ENCODE results near the gene TPM1.

GRCh38 chr15:63051156-63052066, 8.9 kb downstream of the TPM1 start:
- TF ChIP-seq POLR2AphosphoS5 (IDR thresholded peaks at IDR 0.05) = peak; percentile 42
- TF ChIP-seq CTCF (IDR thresholded peaks at IDR 0.05) = no peak
- TF ChIP-seq POLR2A (IDR thresholded peaks at IDR 0.05) = no peak

Data from prostate gland (tissue), 2 donors.